ENCODE results near the gene SF3A2. TPM values are rescaled to one million over a fixed set of nuclear protein-coding genes. Genes with fewer than 3 reads are reported as not detected.

Gene SF3A2
- total and polyA plus RNA-seq, 2 donors (not counting 3 experiments of a cell fraction or from before 2014, with no cell fraction given) = 21.5 to 164 TPM

DNA sequence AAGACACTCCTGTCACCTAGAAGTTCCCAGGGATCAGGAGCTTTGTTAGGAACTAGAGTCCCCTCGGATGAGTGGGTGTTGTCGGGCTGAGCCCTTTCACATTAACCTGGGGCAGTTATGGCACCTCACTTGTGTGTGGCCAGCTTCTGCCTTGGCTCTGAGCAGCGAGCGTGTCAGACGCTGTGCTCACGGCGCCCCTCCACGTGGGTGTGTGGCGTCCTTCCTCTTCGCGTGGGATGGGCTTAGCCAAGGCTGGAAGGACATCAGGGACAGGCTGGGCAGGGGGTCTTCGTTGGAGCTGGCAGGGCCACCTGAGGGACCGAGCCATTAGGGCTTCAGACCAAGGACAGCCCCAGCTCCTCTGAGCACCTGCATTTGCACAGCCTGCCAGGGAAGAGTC lies 49.5 kb upstream of the SF3A2 start:
- intact Hi-C loops (cut with micrococcal nuclease) = no loop called here
- Histone ChIP-seq H2AFZ (ENCODE audit: low read depth, low read length) (no peak overlapping the region), H3K4me2 (ENCODE audit: insufficient read depth, low read length) (no peak overlapping the region), H3K9me1 (replicated peaks; ENCODE audit: control insufficient read depth, extremely low read depth, insufficient read depth, low read length) (no peaks in the 10 kb centered on the region), H3K27me3 (ENCODE audit: control insufficient read depth in 2 of 2, insufficient read depth in 2 of 2, low read length in 2 of 2) (no peaks in the 10 kb centered on the region), H3K36me3 (ENCODE audit: control insufficient read depth in 2 of 2, extremely low read depth in 1 of 2, insufficient read depth in 2 of 2, low read length in 2 of 2) (peaks cover 9 to 47% of the 10 kb centered on the region in 2 experiments), H3K4me3 (replicated peaks in 1 of 3; ENCODE audit: insufficient read depth in 1 of 3, low read depth in 1 of 3, low read length in 3 of 3) (no peak overlapping the region), H4K20me1 (replicated peaks; ENCODE audit: control insufficient read depth, extremely low read depth, insufficient read depth, low read length) (no peaks in the 10 kb centered on the region), H3K4me1 (ENCODE audit: control insufficient read depth, extremely low read depth, insufficient read depth, low read length) (peaks cover 10% of the 10 kb centered on the region), H3K79me2 (ENCODE audit: control insufficient read depth, insufficient read depth, low read length) (peaks cover 39% of the 10 kb centered on the region), H3K9me3 (replicated peaks; ENCODE audit: control insufficient read depth, insufficient read depth, low read length) (no peaks in the 10 kb centered on the region), H3K9ac (replicated peaks; ENCODE audit: extremely low read depth, insufficient read depth, low read length) (no peak overlapping the region), H3K27ac (ENCODE audit: insufficient read depth, low read depth, low read length) (no peak overlapping the region)
- ChIA-PET CTCF (interaction anchor here (1.0 to 1.2 kb wide), 2 partner anchors 14 to 31 kb away, joined by 3 to 5 read pairs; no protein-coding TSS in a partner anchor), POLR2A (no interaction called here)
- TF ChIP-seq MAX (IDR thresholded peaks at IDR 0.05; ENCODE audit: insufficient read depth, insufficient read length) (no peak), GATA2 (IDR thresholded peaks at IDR 0.05; ENCODE audit: insufficient read depth, insufficient read length, low read depth, low read length) (no peak), JUN (IDR thresholded peaks at IDR 0.05; ENCODE audit: borderline replicate concordance, insufficient read depth, insufficient read length, low read depth) (no peak), POLR2A (IDR thresholded peaks at IDR 0.05; ENCODE audit: low read depth, low read length) (no peak), MYC (IDR thresholded peaks at IDR 0.05; ENCODE audit: low read depth, low read length) (no peak), EZH2 (IDR thresholded peaks at IDR 0.05; ENCODE audit: borderline replicate concordance, low read depth, low read length, severe bottlenecking) (no peak)
- TF ChIP-seq, protein P1, sequence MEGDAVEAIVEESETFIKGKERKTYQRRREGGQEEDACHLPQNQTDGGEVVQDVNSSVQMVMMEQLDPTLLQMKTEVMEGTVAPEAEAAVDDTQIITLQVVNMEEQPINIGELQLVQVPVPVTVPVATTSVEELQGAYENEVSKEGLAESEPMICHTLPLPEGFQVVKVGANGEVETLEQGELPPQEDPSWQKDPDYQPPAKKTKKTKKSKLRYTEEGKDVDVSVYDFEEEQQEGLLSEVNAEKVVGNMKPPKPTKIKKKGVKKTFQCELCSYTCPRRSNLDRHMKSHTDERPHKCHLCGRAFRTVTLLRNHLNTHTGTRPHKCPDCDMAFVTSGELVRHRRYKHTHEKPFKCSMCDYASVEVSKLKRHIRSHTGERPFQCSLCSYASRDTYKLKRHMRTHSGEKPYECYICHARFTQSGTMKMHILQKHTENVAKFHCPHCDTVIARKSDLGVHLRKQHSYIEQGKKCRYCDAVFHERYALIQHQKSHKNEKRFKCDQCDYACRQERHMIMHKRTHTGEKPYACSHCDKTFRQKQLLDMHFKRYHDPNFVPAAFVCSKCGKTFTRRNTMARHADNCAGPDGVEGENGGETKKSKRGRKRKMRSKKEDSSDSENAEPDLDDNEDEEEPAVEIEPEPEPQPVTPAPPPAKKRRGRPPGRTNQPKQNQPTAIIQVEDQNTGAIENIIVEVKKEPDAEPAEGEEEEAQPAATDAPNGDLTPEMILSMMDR (IDR thresholded peaks at IDR 0.05; ENCODE audit: extremely low read depth in 1 of 2, insufficient read depth in 1 of 2, low read depth in 1 of 2, low read length in 2 of 2) = no peak
- dilution Hi-C loops (cut with MboI; ENCODE audit: extremely low pct_ligation_motif_present, low sequenced_read_pairs) = no loop called here
- FAIRE-seq (no peak), DNase-seq (ENCODE audit: low read depth, low spot score) (no peak)
- no TSS peak for BruUV-seq (replicated peaks)

Data from endothelial cell of umbilical vein (primary cell).